Hepatocyte (in vitro differentiated cells): ENCODE measurements around the gene LIPH. TPM values are rescaled to one million over a fixed set of nuclear protein-coding genes. Genes with fewer than 3 reads are reported as not detected.

Source experiments
- DNase-seq: peaks from one replicate; pipeline ENCODE4 v3.0.0-alpha.2; 2016; ENCODE audit warnings: low spot score
- H2AFZ ChIP-seq: fragments of 200-600 bp; sonication (generic); 2 replicates; pipeline ENCODE4 v1.6.0; 2016; ENCODE audit warnings: antibody characterized with exemption, mild to moderate bottlenecking
- H3K27ac ChIP-seq: fragments of 200-600 bp; sonication (generic); 2 replicates; pipeline ENCODE4 v1.5.1; 2016; ENCODE audit warnings: mild to moderate bottlenecking
- H3K27me3 ChIP-seq: fragments of 200-600 bp; sonication (generic); 2 replicates; pipeline ENCODE4 v1.6.1; 2016
- H3K36me3 ChIP-seq: fragments of 200-600 bp; sonication (generic); replicated peaks from 2 replicates; pipeline ENCODE4 v1.5.1; 2016; ENCODE audit warnings: low read depth; ENCODE audit not compliant: insufficient read depth
- H3K4me1 ChIP-seq: fragments of 200-600 bp; sonication (generic); 2 replicates; pipeline ENCODE4 v1.5.1; 2016; ENCODE audit warnings: mild to moderate bottlenecking, moderate library complexity; ENCODE audit not compliant: insufficient read depth
- H3K4me2 ChIP-seq: fragments of 200-600 bp; sonication (generic); 2 replicates; pipeline ENCODE4 v1.6.0; 2016
- H3K4me3 ChIP-seq: fragments of 200-600 bp; sonication (generic); 2 replicates; pipeline ENCODE4 v1.5.1; 2016; ENCODE audit warnings: mild to moderate bottlenecking
- H3K79me2 ChIP-seq: fragments of 200-600 bp; sonication (generic); 2 replicates; pipeline ENCODE4 v1.6.0; 2017; ENCODE audit warnings: mild to moderate bottlenecking
- H3K9me2 ChIP-seq: fragments of 200-600 bp; sonication (generic); replicated peaks from 2 replicates; pipeline ENCODE4 v1.6.0; 2017; ENCODE audit warnings: mild to moderate bottlenecking; ENCODE audit not compliant: insufficient read depth
- H3K9me3 ChIP-seq: fragments of 200-600 bp; sonication (generic); 2 replicates; pipeline ENCODE4 v1.5.1; 2016; ENCODE audit warnings: low read depth, mild to moderate bottlenecking
- H4K20me1 ChIP-seq: fragments of 200-600 bp; sonication (generic); 2 replicates; pipeline ENCODE4 v1.6.0; 2016; ENCODE audit warnings: mild to moderate bottlenecking; ENCODE audit not compliant: insufficient read depth, poor library complexity, severe bottlenecking
- EZH2 ChIP-seq: fragments of 200-600 bp; sonication (generic); IDR thresholded peaks from 2 replicates; pipeline ENCODE4 v1.6.1; 2016; ENCODE audit warnings: antibody characterized with exemption, mild to moderate bottlenecking, borderline replicate concordance
- EZH2phosphoT487 ChIP-seq: fragments of 200-600 bp; sonication (generic); IDR thresholded peaks from one replicate; pipeline ENCODE4 v1.6.1; 2018; ENCODE audit warnings: antibody characterized with exemption, mild to moderate bottlenecking, low read depth, moderate library complexity; ENCODE audit not compliant: unreplicated experiment, severe bottlenecking
- WGBS: methylation state at CpG from one replicate; pipeline ENCODE4 v1.1.6; 2016; ENCODE audit warnings: low lambda C conversion rate; ENCODE audit errors: missing lambda C conversion rate; 5-methylcytosine and 5-hydroxymethylcytosine counted together
- polyA plus RNA-seq: library from polyadenylated mRNA; unstranded; fragments of >200 nt; fragmentation: Nextera tagmentation; extraction: Ambion mirVana; gene quantifications from 2 replicates; pipeline ENCODE4 v1.2.1, GENCODE V29; 2016
- total RNA-seq: library from RNA; depleted of rRNA; stranded (reverse); fragments of >200 nt; gene quantifications from 2 replicates; pipeline ENCODE4 v1.2.3, GENCODE V29; 2014
- TF ChIP-seq, protein P1 (sequence below): fragments of 200-600 bp; sonication (generic); IDR thresholded peaks from 2 replicates; pipeline ENCODE4 v1.5.1; 2016; ENCODE audit warnings: antibody characterized with exemption, mild to moderate bottlenecking; ENCODE audit not compliant: poor library complexity

The LIPH gene
- total and polyA plus RNA-seq, 2 experiments from 2014 or later: 4.9 to 10.7 TPM

DNA sequence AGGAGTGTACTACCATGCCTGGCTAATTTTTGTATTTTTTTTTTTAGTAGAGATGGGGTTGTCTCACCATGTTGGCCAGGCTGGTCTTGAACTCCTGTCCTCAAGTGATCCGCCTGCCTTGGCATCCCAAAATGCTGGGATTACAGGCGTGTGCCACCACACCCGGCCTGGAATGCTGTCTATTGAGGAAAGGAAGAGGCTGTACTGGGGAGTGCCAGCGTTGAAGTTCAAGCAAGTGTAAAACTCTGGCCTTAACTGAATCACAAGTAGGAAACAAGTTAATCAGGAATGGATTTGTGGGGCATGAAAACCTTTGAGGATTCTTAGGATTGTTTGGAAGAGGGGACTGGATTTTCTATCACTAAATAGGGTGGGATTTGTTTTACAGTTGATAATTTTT is 32.3 kb upstream of the LIPH start:
- Histone ChIP-seq H3K4me3 (no peak overlapping the region), H3K27ac (peak overlapping the region; percentile 78), H3K4me1 (peaks cover 3% of the 10 kb centered on the region), H3K27me3 (no peaks in the 10 kb centered on the region), H3K36me3 (no peaks in the 10 kb centered on the region), H2AFZ (no peak overlapping the region), H3K9me3 (no peaks in the 10 kb centered on the region), H3K4me2 (peak overlapping the region; percentile 70), H3K79me2 (peaks cover 28% of the 10 kb centered on the region), H4K20me1 (peaks cover 2% of the 10 kb centered on the region), H3K9me2 (no peaks in the 10 kb centered on the region)
- TF ChIP-seq EZH2phosphoT487 (no peak), EZH2 (no peak)
- TF ChIP-seq, protein P1, sequence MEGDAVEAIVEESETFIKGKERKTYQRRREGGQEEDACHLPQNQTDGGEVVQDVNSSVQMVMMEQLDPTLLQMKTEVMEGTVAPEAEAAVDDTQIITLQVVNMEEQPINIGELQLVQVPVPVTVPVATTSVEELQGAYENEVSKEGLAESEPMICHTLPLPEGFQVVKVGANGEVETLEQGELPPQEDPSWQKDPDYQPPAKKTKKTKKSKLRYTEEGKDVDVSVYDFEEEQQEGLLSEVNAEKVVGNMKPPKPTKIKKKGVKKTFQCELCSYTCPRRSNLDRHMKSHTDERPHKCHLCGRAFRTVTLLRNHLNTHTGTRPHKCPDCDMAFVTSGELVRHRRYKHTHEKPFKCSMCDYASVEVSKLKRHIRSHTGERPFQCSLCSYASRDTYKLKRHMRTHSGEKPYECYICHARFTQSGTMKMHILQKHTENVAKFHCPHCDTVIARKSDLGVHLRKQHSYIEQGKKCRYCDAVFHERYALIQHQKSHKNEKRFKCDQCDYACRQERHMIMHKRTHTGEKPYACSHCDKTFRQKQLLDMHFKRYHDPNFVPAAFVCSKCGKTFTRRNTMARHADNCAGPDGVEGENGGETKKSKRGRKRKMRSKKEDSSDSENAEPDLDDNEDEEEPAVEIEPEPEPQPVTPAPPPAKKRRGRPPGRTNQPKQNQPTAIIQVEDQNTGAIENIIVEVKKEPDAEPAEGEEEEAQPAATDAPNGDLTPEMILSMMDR: no peak
- 87% methylated on average over 4 of the region's 4 CpGs for WGBS
- DNase-seq: no peak

DNA sequence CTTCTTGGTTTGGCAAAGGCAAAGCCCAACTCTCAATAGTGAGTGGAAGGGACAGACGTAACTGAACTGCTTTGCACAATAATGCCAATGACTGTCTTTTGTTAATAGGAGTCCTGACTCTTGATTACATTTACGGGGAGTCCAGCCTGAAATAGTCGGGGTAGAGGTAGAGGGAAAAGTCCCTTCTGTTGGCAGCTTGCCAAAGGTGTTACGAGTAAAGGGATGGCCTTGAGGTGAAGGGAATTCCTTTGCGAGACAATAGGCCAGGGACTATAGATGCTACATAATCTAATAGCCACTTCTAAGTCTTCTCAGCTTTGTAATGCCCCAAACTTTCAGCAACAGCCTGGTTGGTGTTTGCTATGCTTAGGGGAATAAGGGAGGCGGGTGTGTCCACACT is 31.5 kb upstream of the LIPH start:
- H3K36me3 ChIP-seq: no peaks in the 10 kb centered on the region
- H2AFZ ChIP-seq: no peak overlapping the region
- H3K4me1 ChIP-seq: peaks cover 3% of the 10 kb centered on the region
- no peaks in the 10 kb centered on the region for H3K9me3 ChIP-seq
- no peak overlapping the region for H3K4me2 ChIP-seq
- DNase-seq: peak; percentile 66
- H3K79me2 ChIP-seq: peaks cover 20% of the 10 kb centered on the region
- H4K20me1 ChIP-seq: no peaks in the 10 kb centered on the region
- H3K9me2 ChIP-seq: no peaks in the 10 kb centered on the region
- WGBS: 40% methylated on average over 6 of the region's 6 CpGs
- H3K4me3 ChIP-seq: no peak overlapping the region
- no peaks in the 10 kb centered on the region for H3K27me3 ChIP-seq
- TF ChIP-seq EZH2phosphoT487 (no peak), EZH2 (no peak)
- TF ChIP-seq, protein P1: no peak
- peak overlapping the region; percentile 49 for H3K27ac ChIP-seq

DNA sequence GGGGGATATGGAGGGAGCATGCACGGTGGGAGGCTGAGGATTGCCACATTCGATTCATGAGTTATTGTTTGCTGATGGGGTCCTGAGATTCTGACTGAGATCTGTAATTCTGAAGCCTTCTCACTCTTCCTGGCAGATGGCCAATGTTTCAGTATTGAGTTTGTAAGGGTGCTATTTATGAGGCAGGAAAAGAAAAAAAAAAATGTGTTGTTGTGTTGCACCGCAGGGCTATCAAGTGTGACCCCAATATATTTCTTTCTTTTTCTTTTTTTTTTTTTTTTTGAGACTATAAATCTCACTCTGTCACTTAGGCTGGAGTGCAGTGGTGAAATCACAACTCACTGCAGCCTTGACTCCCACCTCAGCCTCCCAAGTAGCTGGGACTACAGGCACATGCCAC is 30.5 kb upstream of the LIPH start:
- Histone ChIP-seq H3K79me2 (peaks cover 10% of the 10 kb centered on the region), H2AFZ (no peak overlapping the region), H3K27ac (no peak overlapping the region), H3K4me3 (no peak overlapping the region), H3K9me3 (no peaks in the 10 kb centered on the region), H3K27me3 (no peaks in the 10 kb centered on the region), H3K4me1 (peaks cover 3% of the 10 kb centered on the region), H3K4me2 (no peak overlapping the region), H3K9me2 (no peaks in the 10 kb centered on the region), H4K20me1 (no peaks in the 10 kb centered on the region), H3K36me3 (no peaks in the 10 kb centered on the region)
- WGBS: 33% methylated on average over 3 of the region's 3 CpGs
- TF ChIP-seq, protein P1: no peak
- no peak for TF ChIP-seq EZH2phosphoT487
- no peak for DNase-seq

DNA sequence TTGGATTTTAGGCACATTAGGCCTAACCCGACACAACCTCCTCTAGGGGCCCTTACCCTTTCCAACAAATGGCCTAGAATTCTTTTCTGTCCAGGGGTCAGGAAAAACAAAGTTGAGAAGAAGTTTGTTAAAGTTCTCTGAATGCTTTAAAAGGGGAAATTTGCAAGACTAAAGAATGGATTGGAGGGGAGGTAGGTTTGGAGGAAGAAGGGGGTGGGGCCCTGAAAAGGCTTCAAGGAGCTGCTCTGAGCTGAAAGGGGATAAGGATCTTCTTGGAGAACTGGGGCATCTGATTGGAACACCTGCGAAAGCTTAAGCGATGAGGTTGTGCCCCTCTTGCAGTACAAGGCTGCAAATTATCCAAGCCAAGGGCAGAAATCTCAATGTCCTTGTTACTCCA is 29.8 kb upstream of the LIPH start:
- Histone ChIP-seq H3K36me3 (no peaks in the 10 kb centered on the region), H3K4me2 (no peak overlapping the region), H3K4me1 (peaks cover 3% of the 10 kb centered on the region), H4K20me1 (no peaks in the 10 kb centered on the region), H3K4me3 (no peak overlapping the region), H3K79me2 (peaks cover 7% of the 10 kb centered on the region), H2AFZ (no peak overlapping the region), H3K27me3 (no peaks in the 10 kb centered on the region), H3K9me2 (no peaks in the 10 kb centered on the region), H3K9me3 (no peaks in the 10 kb centered on the region), H3K27ac (no peak overlapping the region)
- WGBS: 41% methylated on average over 3 of the region's 3 CpGs
- TF ChIP-seq, protein P1: no peak
- TF ChIP-seq EZH2 (no peak), EZH2phosphoT487 (no peak)
- no peak for DNase-seq
